ENCODE measurements around the gene MBD2.

Gene MBD2

DNA sequence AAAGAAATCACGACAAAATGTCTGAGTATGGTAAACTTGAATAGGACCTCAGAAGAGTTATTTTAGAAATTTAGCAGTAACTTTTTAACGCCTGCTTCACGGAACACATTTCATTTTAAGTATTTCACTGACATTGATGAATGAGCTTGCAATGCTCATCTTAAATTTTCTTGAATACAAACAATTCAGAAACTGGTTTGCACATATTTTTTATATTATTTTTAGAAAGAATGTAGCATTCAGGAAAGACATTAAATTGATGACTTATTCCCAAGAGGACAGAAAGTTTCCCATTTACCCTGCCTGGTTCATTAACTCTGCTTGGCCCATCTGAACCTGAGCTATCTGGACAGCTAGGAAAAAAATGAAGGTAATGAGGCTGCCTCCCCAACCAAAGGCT is 89.3 kb downstream of the MBD2 start:
- H3K4me3 ChIP-seq (ENCODE audit: control insufficient read depth, low read depth, low read length): no peak overlapping the region
- no peak for DNase-seq (ENCODE audit: low read depth)
- TF ChIP-seq, protein P1, sequence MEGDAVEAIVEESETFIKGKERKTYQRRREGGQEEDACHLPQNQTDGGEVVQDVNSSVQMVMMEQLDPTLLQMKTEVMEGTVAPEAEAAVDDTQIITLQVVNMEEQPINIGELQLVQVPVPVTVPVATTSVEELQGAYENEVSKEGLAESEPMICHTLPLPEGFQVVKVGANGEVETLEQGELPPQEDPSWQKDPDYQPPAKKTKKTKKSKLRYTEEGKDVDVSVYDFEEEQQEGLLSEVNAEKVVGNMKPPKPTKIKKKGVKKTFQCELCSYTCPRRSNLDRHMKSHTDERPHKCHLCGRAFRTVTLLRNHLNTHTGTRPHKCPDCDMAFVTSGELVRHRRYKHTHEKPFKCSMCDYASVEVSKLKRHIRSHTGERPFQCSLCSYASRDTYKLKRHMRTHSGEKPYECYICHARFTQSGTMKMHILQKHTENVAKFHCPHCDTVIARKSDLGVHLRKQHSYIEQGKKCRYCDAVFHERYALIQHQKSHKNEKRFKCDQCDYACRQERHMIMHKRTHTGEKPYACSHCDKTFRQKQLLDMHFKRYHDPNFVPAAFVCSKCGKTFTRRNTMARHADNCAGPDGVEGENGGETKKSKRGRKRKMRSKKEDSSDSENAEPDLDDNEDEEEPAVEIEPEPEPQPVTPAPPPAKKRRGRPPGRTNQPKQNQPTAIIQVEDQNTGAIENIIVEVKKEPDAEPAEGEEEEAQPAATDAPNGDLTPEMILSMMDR (IDR thresholded peaks at IDR 0.05; ENCODE audit: control insufficient read depth, insufficient read depth, low read depth, low read length, missing control alignments): no peak

DNA sequence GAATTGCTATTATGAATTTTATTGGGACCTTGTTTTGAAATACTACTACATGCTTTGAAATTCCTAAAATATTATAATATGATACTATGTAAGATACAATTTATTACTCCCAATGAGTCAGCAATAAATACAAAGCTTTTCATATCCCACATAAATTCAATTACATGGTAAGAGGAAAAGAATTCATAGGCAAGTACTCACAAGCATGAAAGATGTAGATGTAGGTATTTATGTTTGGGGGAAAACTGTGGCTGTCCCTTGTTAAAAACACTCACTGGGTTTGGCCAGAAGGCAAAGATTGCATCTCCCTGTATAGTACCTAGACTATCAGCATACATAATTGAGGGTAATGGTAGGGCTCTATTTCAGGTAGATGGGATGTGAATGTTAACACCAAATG is 90.4 kb downstream of the MBD2 start:
- H3K4me3 ChIP-seq (ENCODE audit: control insufficient read depth, low read depth, low read length): no peak overlapping the region
- DNase-seq (ENCODE audit: low read depth): no peak
- TF ChIP-seq, protein P1 (IDR thresholded peaks at IDR 0.05; ENCODE audit: control insufficient read depth, insufficient read depth, low read depth, low read length, missing control alignments): no peak

DNA sequence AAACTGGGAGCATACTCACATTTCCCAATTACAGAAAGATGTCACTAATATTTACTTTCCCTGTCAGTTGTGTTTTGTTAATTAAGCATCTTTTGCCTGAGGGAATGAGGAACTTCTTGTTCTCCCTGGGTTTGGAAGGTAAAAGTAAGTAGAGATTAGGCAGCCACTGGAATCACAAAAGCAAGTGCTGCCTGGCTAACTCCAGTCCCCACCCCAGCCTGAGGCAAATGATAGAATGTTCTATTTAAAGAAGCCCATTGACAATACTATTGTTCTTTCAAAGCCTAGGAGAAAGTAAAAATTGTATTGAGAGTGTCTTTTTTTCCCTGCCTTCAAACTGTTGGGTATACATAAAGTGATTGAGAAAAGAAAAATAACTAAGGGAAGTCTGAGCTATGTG is 93.8 kb downstream of the MBD2 start:
- no peak overlapping the region for H3K4me3 ChIP-seq (ENCODE audit: control insufficient read depth, low read depth, low read length)
- TF ChIP-seq, protein P1 (IDR thresholded peaks at IDR 0.05; ENCODE audit: control insufficient read depth, insufficient read depth, low read depth, low read length, missing control alignments): no peak
- no peak for DNase-seq (ENCODE audit: low read depth)

DNA sequence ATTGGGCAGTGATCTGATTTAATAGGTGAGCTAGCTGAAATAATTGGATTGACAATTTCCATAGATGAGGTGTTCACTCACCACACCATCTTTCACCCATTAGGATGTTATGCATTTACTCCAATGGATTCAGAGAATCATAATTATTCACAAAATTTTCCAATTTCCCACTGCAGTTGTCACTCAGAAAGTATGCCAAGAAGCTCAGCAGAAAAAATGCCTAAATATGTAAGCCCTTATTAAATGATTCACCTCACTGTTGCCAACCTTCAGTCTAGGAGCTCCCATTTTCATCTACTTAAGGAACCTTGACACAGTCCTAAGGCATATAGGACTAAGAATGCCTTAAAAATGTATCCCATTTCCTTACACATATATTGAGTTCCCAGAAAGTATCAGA is 94.3 kb downstream of the MBD2 start:
- no peak for DNase-seq (ENCODE audit: low read depth)
- no peak overlapping the region for H3K4me3 ChIP-seq (ENCODE audit: control insufficient read depth, low read depth, low read length)
- TF ChIP-seq, protein P1 (IDR thresholded peaks at IDR 0.05; ENCODE audit: control insufficient read depth, insufficient read depth, low read depth, low read length, missing control alignments): no peak

DNA sequence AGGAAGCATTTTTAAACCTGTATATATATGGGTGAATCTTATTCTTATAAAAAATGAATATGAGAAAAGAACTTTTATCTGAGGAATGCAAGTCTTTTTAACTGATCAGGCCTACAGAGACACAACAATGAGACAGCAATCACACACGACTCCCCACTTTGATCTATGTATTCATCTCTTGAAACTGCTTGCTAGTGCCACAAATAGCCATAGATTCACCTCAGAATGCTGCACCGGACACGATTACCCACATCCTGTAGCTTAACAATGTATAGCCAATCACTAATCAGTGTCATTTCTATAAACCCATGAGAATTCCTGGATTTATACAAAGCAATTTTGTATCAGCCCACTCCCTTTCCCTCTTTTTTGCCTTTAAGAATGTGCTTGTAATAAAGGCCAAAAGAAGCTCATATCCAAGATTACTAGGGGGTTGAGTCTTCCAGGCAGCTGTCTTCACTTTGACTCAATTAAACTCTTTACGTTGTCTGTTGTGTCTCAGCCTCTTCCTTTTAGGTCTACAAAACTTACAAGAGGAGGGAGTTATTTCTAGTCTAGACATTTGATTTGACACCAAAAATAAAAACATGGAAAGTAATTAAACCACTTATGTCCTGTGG is 94.9 kb downstream of the MBD2 start:
- TF ChIP-seq, protein P1 (IDR thresholded peaks at IDR 0.05; ENCODE audit: control insufficient read depth, insufficient read depth, low read depth, low read length, missing control alignments): no peak
- DNase-seq (ENCODE audit: low read depth): no peak
- no peak overlapping the region for H3K4me3 ChIP-seq (ENCODE audit: control insufficient read depth, low read depth, low read length)

DNA sequence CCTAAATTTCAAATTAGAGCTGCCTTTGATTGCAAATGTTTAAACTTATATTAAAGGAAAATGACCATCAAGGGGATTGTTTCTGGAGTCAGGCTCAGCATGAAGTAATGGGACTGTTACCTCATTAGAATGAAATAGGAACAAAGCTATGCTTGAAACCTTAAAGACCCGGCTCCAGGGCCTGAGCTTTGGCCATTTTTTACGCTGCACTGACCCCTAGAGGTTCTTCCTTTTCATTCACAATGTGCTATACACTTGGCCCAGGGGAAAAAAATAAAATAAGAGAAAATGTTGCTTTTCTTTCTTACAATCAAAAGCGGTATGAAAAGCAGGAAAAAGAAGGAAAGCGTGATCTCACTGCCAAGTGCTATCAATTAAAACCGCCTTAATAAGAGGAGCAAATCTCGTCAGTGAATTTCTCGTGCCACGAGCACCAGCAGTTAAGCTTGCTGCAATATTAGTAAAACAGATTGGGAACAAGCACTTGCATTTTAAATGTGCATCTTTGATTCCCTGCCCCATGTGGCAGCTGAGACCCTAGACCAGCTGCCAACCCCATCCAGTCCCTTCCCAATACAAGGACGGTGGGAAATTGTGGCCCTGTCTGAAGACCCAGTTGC is 96.6 kb downstream of the MBD2 start:
- H3K4me3 ChIP-seq (ENCODE audit: control insufficient read depth, low read depth, low read length): no peak overlapping the region
- DNase-seq (ENCODE audit: low read depth): no peak
- TF ChIP-seq, protein P1 (IDR thresholded peaks at IDR 0.05; ENCODE audit: control insufficient read depth, insufficient read depth, low read depth, low read length, missing control alignments): peak; percentile 70
